ENCODE measurements around the gene HLA-DQB1. TPM values are rescaled to one million over a fixed set of nuclear protein-coding genes. Genes with fewer than 3 reads are reported as not detected.

The HLA-DQB1 gene
- total and polyA plus RNA-seq, 2 donors (not counting 3 experiments of a cell fraction or from before 2014, with no cell fraction given), result not detected

- no peaks in the 10 kb centered on the region for H3K9me1 ChIP-seq (replicated peaks; ENCODE audit: control insufficient read depth, extremely low read depth, insufficient read depth, low read length)
- ChIA-PET CTCF (interaction anchor here (1.0 kb wide), 1 partner anchor 244 kb away, joined by 5 read pairs; no protein-coding TSS in a partner anchor), POLR2A (no interaction called here)
- H2AFZ ChIP-seq (ENCODE audit: low read depth, low read length), result no peak overlapping the region
- TF ChIP-seq EZH2 (IDR thresholded peaks at IDR 0.05; ENCODE audit: borderline replicate concordance, low read depth, low read length, severe bottlenecking) (no peak), POLR2A (IDR thresholded peaks at IDR 0.05; ENCODE audit: low read depth, low read length) (no peak), GATA2 (IDR thresholded peaks at IDR 0.05; ENCODE audit: insufficient read depth, insufficient read length, low read depth, low read length) (no peak), MYC (IDR thresholded peaks at IDR 0.05; ENCODE audit: low read depth, low read length) (no peak), FOS (IDR thresholded peaks at IDR 0.05; ENCODE audit: borderline replicate concordance, insufficient read depth, low read length) (no peak), POLR2AphosphoS5 (IDR thresholded peaks at IDR 0.05; ENCODE audit: insufficient read depth, low read depth, low read length) (no peak), JUN (IDR thresholded peaks at IDR 0.05; ENCODE audit: borderline replicate concordance, insufficient read depth, insufficient read length, low read depth) (no peak), CTCF (IDR thresholded peaks at IDR 0.05; ENCODE audit: extremely low read depth in 1 of 2, insufficient read depth in 1 of 2, low read depth in 1 of 2, low read length in 2 of 2) (no peak), MAX (IDR thresholded peaks at IDR 0.05; ENCODE audit: insufficient read depth, insufficient read length) (no peak)
- no peaks in the 10 kb centered on the region for H4K20me1 ChIP-seq (replicated peaks; ENCODE audit: control insufficient read depth, extremely low read depth, insufficient read depth, low read length)
- H3K9me3 ChIP-seq (replicated peaks; ENCODE audit: control insufficient read depth, insufficient read depth, low read length), result no peaks in the 10 kb centered on the region
- FAIRE-seq (no peak), DNase-seq (ENCODE audit: low read depth, low spot score) (no peak)
- H3K4me2 ChIP-seq (ENCODE audit: insufficient read depth, low read length), result no peak overlapping the region
- dilution Hi-C loops (cut with MboI; ENCODE audit: extremely low pct_ligation_motif_present, low sequenced_read_pairs) (no loop called here), intact Hi-C loops (cut with micrococcal nuclease) (loop anchor here (2.0 kb wide), 1 partner anchor 77 kb away; no protein-coding TSS in a partner anchor)
- H3K4me1 ChIP-seq (ENCODE audit: control insufficient read depth, extremely low read depth, insufficient read depth, low read length), result no peaks in the 10 kb centered on the region
- no peaks in the 10 kb centered on the region for H3K36me3 ChIP-seq (ENCODE audit: control insufficient read depth in 2 of 2, extremely low read depth in 1 of 2, insufficient read depth in 2 of 2, low read length in 2 of 2)
- no peaks in the 10 kb centered on the region for H3K27me3 ChIP-seq (ENCODE audit: control insufficient read depth in 2 of 2, insufficient read depth in 2 of 2, low read length in 2 of 2)
- no peak overlapping the region for H3K9ac ChIP-seq (replicated peaks; ENCODE audit: extremely low read depth, insufficient read depth, low read length)
- no peaks in the 10 kb centered on the region for H3K79me2 ChIP-seq (ENCODE audit: control insufficient read depth, insufficient read depth, low read length)
- no peak overlapping the region for H3K4me3 ChIP-seq (replicated peaks in 1 of 3; ENCODE audit: insufficient read depth in 1 of 3, low read depth in 1 of 3, low read length in 3 of 3)
- H3K27ac ChIP-seq (ENCODE audit: insufficient read depth, low read depth, low read length), result no peak overlapping the region
- BruUV-seq (replicated peaks), result no TSS peak
Measured at GRCh38 chr6:32623693-32624092, 42.8 kb downstream of the HLA-DQB1 start.
